Measurements from ENCODE around the gene FIP1L1. TPM values are rescaled to one million over a fixed set of nuclear protein-coding genes. Genes with fewer than 3 reads are reported as not detected.

The FIP1L1 gene
- total and polyA plus RNA-seq, 2 donors (not counting 1 experiment from before 2014, with no cell fraction given), result 19.0 to 79.3 TPM

DNA sequence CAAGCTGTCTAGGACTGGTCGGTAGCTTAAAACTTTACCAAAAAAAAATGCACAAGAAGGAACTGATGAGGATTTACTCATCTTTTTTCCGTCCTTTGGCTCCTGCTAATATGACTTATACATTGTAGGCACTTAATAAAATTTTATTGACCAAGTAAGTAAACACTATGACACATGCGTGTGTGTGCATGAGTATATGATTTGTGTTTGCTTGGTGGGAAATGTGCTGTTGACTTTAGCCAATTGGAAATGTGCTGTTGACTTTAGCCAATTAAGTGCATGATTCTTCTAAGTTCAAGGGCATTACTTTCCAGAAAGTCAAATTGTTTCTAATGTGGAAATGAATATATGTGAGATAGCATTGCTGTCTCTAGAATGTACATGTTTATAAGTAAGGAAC is 78.3 kb downstream of the FIP1L1 start:
- H4K20me1 ChIP-seq (ENCODE audit: control insufficient read depth, insufficient read depth, low read length, poor library complexity, severe bottlenecking), result no peaks in the 10 kb centered on the region
- H3K4me1 ChIP-seq (ENCODE audit: control insufficient read depth in 2 of 2, insufficient read depth in 2 of 2, low read length in 2 of 2), result no peaks in the 10 kb centered on the region
- no peaks in the 10 kb centered on the region for H3K9me3 ChIP-seq (ENCODE audit: control extremely low read depth in 1 of 3, control insufficient read depth in 2 of 3, insufficient read depth in 1 of 3, low read length in 2 of 3)
- no peak overlapping the region for H3K4me3 Mint-ChIP-seq
- no peak overlapping the region for H3K27ac ChIP-seq (ENCODE audit: low read length in 2 of 2)
- POLR2A ChIA-PET, result no interaction called here
- no peak overlapping the region for H3K9ac ChIP-seq (ENCODE audit: low read length)
- intact Hi-C loops (cut with micrococcal nuclease), result no loop called here
- H3K4me1 Mint-ChIP-seq, result no peaks in the 10 kb centered on the region
- no peaks in the 10 kb centered on the region for H3K27me3 Mint-ChIP-seq
- no peak for TF ChIP-seq EZH2 (IDR thresholded peaks at IDR 0.05; ENCODE audit: borderline replicate concordance, insufficient read depth, low read depth, low read length, poor library complexity, severe bottlenecking)
- TF ChIP-seq, protein P1, sequence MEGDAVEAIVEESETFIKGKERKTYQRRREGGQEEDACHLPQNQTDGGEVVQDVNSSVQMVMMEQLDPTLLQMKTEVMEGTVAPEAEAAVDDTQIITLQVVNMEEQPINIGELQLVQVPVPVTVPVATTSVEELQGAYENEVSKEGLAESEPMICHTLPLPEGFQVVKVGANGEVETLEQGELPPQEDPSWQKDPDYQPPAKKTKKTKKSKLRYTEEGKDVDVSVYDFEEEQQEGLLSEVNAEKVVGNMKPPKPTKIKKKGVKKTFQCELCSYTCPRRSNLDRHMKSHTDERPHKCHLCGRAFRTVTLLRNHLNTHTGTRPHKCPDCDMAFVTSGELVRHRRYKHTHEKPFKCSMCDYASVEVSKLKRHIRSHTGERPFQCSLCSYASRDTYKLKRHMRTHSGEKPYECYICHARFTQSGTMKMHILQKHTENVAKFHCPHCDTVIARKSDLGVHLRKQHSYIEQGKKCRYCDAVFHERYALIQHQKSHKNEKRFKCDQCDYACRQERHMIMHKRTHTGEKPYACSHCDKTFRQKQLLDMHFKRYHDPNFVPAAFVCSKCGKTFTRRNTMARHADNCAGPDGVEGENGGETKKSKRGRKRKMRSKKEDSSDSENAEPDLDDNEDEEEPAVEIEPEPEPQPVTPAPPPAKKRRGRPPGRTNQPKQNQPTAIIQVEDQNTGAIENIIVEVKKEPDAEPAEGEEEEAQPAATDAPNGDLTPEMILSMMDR (IDR thresholded peaks at IDR 0.05), result no peak
- no peak overlapping the region for H3K4me2 ChIP-seq (replicated peaks; ENCODE audit: low read depth, low read length, poor library complexity, severe bottlenecking)
- H3K79me2 ChIP-seq (ENCODE audit: control insufficient read depth, insufficient read depth, low read length), result no peaks in the 10 kb centered on the region
- 90% methylated on average over 2 of the region's 3 CpGs for WGBS (ENCODE audit: insufficient coverage)
- no peaks in the 10 kb centered on the region for H3K9me3 Mint-ChIP-seq (ENCODE audit: insufficient read depth)
- CTCF ChIA-PET, result no interaction called here
- H3K4me3 ChIP-seq (ENCODE audit: control extremely low read depth in 1 of 5, extremely low read depth in 1 of 5, insufficient read depth in 1 of 5, low read depth in 2 of 5, low read length in 4 of 5), result no peak overlapping the region
- no peaks in the 10 kb centered on the region for H3K27me3 ChIP-seq (replicated peaks in 1 of 4; ENCODE audit: control extremely low read depth in 1 of 4, control insufficient read depth in 3 of 4, insufficient read depth in 4 of 4, low read length in 3 of 4)
- peaks cover 1 to 76% of the 10 kb centered on the region in 2 experiments for H3K36me3 ChIP-seq (replicated peaks in 1 of 2; ENCODE audit: control extremely low read depth in 1 of 2, control insufficient read depth in 1 of 2, extremely low read depth in 1 of 2, insufficient read depth in 2 of 2, low read length in 1 of 2)
- H3K27ac Mint-ChIP-seq, result no peak overlapping the region
- DNase-seq (no peak), ATAC-seq (ENCODE audit: low read depth) (no peak)
- H2AFZ ChIP-seq (ENCODE audit: insufficient read depth, low read depth, low read length, poor library complexity, severe bottlenecking), result no peak overlapping the region

DNA sequence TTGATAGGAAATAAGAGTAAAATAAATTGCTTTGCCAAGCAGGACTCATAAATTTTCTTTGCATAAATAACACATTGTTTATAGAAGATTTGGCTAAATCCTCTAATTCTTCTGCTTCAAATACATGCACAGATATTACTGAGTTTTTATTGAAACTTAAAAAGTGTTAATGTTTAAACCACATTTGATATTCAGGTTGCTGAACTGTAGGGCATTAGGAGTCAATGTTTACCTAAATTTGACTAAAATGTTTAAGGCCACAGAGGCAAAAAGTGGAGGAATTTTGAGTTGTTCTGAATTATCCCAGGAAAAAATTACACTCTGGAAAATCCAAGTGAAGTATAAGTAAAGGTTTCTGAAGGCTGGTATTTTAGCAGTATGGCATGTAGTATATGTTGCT is 78.7 kb downstream of the FIP1L1 start:
- H4K20me1 ChIP-seq (ENCODE audit: control insufficient read depth, insufficient read depth, low read length, poor library complexity, severe bottlenecking), result no peaks in the 10 kb centered on the region
- H2AFZ ChIP-seq (ENCODE audit: insufficient read depth, low read depth, low read length, poor library complexity, severe bottlenecking), result no peak overlapping the region
- Mint-ChIP-seq H3K27ac (no peak overlapping the region), H3K27me3 (no peaks in the 10 kb centered on the region), H3K4me1 (no peaks in the 10 kb centered on the region), H3K9me3 (ENCODE audit: insufficient read depth) (no peaks in the 10 kb centered on the region), H3K4me3 (no peak overlapping the region)
- H3K4me2 ChIP-seq (replicated peaks; ENCODE audit: low read depth, low read length, poor library complexity, severe bottlenecking), result no peak overlapping the region
- DNase-seq (no peak), ATAC-seq (ENCODE audit: low read depth) (no peak)
- POLR2A ChIA-PET, result no interaction called here
- H3K9ac ChIP-seq (ENCODE audit: low read length), result no peak overlapping the region
- no peaks in the 10 kb centered on the region for H3K4me1 ChIP-seq (ENCODE audit: control insufficient read depth in 2 of 2, insufficient read depth in 2 of 2, low read length in 2 of 2)
- intact Hi-C loops (cut with micrococcal nuclease), result no loop called here
- H3K9me3 ChIP-seq (ENCODE audit: control extremely low read depth in 1 of 3, control insufficient read depth in 2 of 3, insufficient read depth in 1 of 3, low read length in 2 of 3), result no peaks in the 10 kb centered on the region
- H3K79me2 ChIP-seq (ENCODE audit: control insufficient read depth, insufficient read depth, low read length), result no peaks in the 10 kb centered on the region
- peaks cover 1 to 80% of the 10 kb centered on the region in 2 experiments for H3K36me3 ChIP-seq (replicated peaks in 1 of 2; ENCODE audit: control extremely low read depth in 1 of 2, control insufficient read depth in 1 of 2, extremely low read depth in 1 of 2, insufficient read depth in 2 of 2, low read length in 1 of 2)
- TF ChIP-seq EZH2 (IDR thresholded peaks at IDR 0.05; ENCODE audit: borderline replicate concordance, insufficient read depth, low read depth, low read length, poor library complexity, severe bottlenecking), result no peak
- TF ChIP-seq, protein P1 (IDR thresholded peaks at IDR 0.05), result no peak
- no peak overlapping the region for H3K4me3 ChIP-seq (ENCODE audit: control extremely low read depth in 1 of 5, extremely low read depth in 1 of 5, insufficient read depth in 1 of 5, low read depth in 2 of 5, low read length in 4 of 5)
- no peak overlapping the region for H3K27ac ChIP-seq (ENCODE audit: low read length in 2 of 2)
- H3K27me3 ChIP-seq (replicated peaks in 1 of 4; ENCODE audit: control extremely low read depth in 1 of 4, control insufficient read depth in 3 of 4, insufficient read depth in 4 of 4, low read length in 3 of 4), result no peaks in the 10 kb centered on the region
- CTCF ChIA-PET, result no interaction called here

All from B cell (primary cell).